ENCODE results near the gene VSTM4.

The VSTM4 gene

GRCh38 chr10:49068672-49069217, 46.6 kb downstream of the VSTM4 start:
- DNase-seq = no peak

- no peak for DNase-seq
Observed at GRCh38 chr10:49068209-49068608, 47.1 kb downstream of the VSTM4 start.

GRCh38 chr10:49066944-49067730, 48.2 kb downstream of the VSTM4 start:
- no peak for DNase-seq

GRCh38 chr10:49062229-49062628, 53.1 kb downstream of the VSTM4 start:
- DNase-seq = no peak

- DNase-seq = no peak
Observed at GRCh38 chr10:49061667-49062066, 53.7 kb downstream of the VSTM4 start.

- no peak for DNase-seq
Observed at GRCh38 chr10:49058463-49059255, 56.7 kb downstream of the VSTM4 start.

- no peak for DNase-seq
Observed at GRCh38 chr10:49057231-49057880, 58.0 kb downstream of the VSTM4 start.

- DNase-seq = no peak
Observed at GRCh38 chr10:49056356-49056755, 59.0 kb downstream of the VSTM4 start.

- no peak for DNase-seq
Observed at GRCh38 chr10:49055221-49055849, 60.0 kb downstream of the VSTM4 start.

- DNase-seq = no peak
Observed at GRCh38 chr10:49054753-49055152, 60.6 kb downstream of the VSTM4 start.

- no peak for DNase-seq
Observed at GRCh38 chr10:49053998-49054692, 61.2 kb downstream of the VSTM4 start.

GRCh38 chr10:49053053-49053997, 62.0 kb downstream of the VSTM4 start:
- no peak for DNase-seq

- DNase-seq = no peak
Observed at GRCh38 chr10:49052069-49052468, 63.3 kb downstream of the VSTM4 start.

GRCh38 chr10:49050906-49051305, 64.4 kb downstream of the VSTM4 start:
- DNase-seq = no peak

GRCh38 chr10:49050366-49050765, 65.0 kb downstream of the VSTM4 start:
- no peak for DNase-seq

GRCh38 chr10:49049660-49050059, 65.7 kb downstream of the VSTM4 start:
- no peak for DNase-seq

GRCh38 chr10:49047128-49047639, 68.1 kb downstream of the VSTM4 start:
- no peak for DNase-seq

GRCh38 chr10:49044293-49045193, 70.8 kb downstream of the VSTM4 start:
- DNase-seq = no peak

- DNase-seq = no peak
Observed at GRCh38 chr10:49040601-49041000, 74.7 kb downstream of the VSTM4 start.

- DNase-seq = no peak
Observed at GRCh38 chr10:49039409-49039808, 75.9 kb downstream of the VSTM4 start.
